Measurements from ENCODE around the gene PLSCR3. TPM values are rescaled to one million over a fixed set of nuclear protein-coding genes. Genes with fewer than 3 reads are reported as not detected.

The PLSCR3 gene
- total RNA-seq, 1 donor from 2014 or later, result 37.1 TPM

- DNase-seq (ENCODE audit: low spot score), result no peak
- intact Hi-C loops (cut with DNase I), result no loop called here
- ATAC-seq, result no peak
Measured at GRCh38 chr17:7408252-7408727, 14.0 kb upstream of the PLSCR3 start.

GRCh38 chr17:7407485-7408251, 13.3 kb upstream of the PLSCR3 start, which contains the start of gene NLGN2:
TSS of gene NLGN2 (plus strand) at chr17:7407845. CDS start at chr17:7408256, 411 bp downstream.
- intact Hi-C loops (cut with DNase I), result no loop called here
- no peak for ATAC-seq
- DNase-seq (ENCODE audit: low spot score), result no peak

- no peak for ATAC-seq
- intact Hi-C loops (cut with DNase I), result no loop called here
- no peak for DNase-seq (ENCODE audit: low spot score)
Measured at GRCh38 chr17:7407082-7407481, 12.8 kb upstream of the PLSCR3 start.

- DNase-seq (ENCODE audit: low spot score) (no peak), ATAC-seq (no peak)
- intact Hi-C loops (cut with DNase I), result no loop called here
Measured at GRCh38 chr17:7406235-7406825, 12.0 kb upstream of the PLSCR3 start.

- peak; percentile 69 for DNase-seq (ENCODE audit: low spot score)
- intact Hi-C loops (cut with DNase I), result no loop called here
- ATAC-seq, result no peak
Measured at GRCh38 chr17:7405350-7406234, 11.3 kb upstream of the PLSCR3 start.

GRCh38 chr17:7404737-7405349, 10.5 kb upstream of the PLSCR3 start:
- ATAC-seq (peak; percentile 55), DNase-seq (ENCODE audit: low spot score) (peak; percentile 90)
- intact Hi-C loops (cut with DNase I), result no loop called here

- intact Hi-C loops (cut with DNase I), result no loop called here
- peak; percentile 94 for ATAC-seq
- DNase-seq (ENCODE audit: low spot score), result peak; percentile 98
Measured at GRCh38 chr17:7403977-7404736, 9.8 kb upstream of the PLSCR3 start, which contains the start of gene TMEM256. TSS of gene TMEM256 (minus strand) at chr17:7404097. CDS start at chr17:7404084, 13 bp downstream.

GRCh38 chr17:7403727-7403976, 9.3 kb upstream of the PLSCR3 start:
- intact Hi-C loops (cut with DNase I), result no loop called here
- DNase-seq (ENCODE audit: low spot score), result no peak
- ATAC-seq, result peak; percentile 66

- intact Hi-C loops (cut with DNase I), result no loop called here
- ATAC-seq, result peak; percentile 27
- peak; percentile 84 for DNase-seq (ENCODE audit: low spot score)
Measured at GRCh38 chr17:7403043-7403726, 8.9 kb upstream of the PLSCR3 start.

GRCh38 chr17:7398612-7399011, 4.3 kb upstream of the PLSCR3 start:
- DNase-seq (ENCODE audit: low spot score) (no peak), ATAC-seq (no peak)
- intact Hi-C loops (cut with DNase I), result no loop called here

GRCh38 chr17:7396147-7396546, 1.8 kb upstream of the PLSCR3 start:
- intact Hi-C loops (cut with DNase I), result no loop called here
- ATAC-seq, result no peak
- DNase-seq (ENCODE audit: low spot score), result no peak

GRCh38 chr17:7393613-7394451, 493 bp downstream of the PLSCR3 start:
- peak; percentile 49 for ATAC-seq
- no peak for DNase-seq (ENCODE audit: low spot score)

GRCh38 chr17:7392696-7393612, 1.4 kb downstream of the PLSCR3 start:
- ATAC-seq, result no peak
- no peak for DNase-seq (ENCODE audit: low spot score)
- intact Hi-C loops (cut with DNase I), result no loop called here

More at GRCh38 chr17:7393613-7394451, 493 bp downstream of the PLSCR3 start:
- intact Hi-C loops (cut with DNase I), result no loop called here

GRCh38 chr17:7391307-7391706, 3.0 kb downstream of the PLSCR3 start:
- ATAC-seq (no peak), DNase-seq (ENCODE audit: low spot score) (no peak)
- intact Hi-C loops (cut with DNase I), result no loop called here

- ATAC-seq, result no peak
- intact Hi-C loops (cut with DNase I), result no loop called here
- DNase-seq (ENCODE audit: low spot score), result no peak
Measured at GRCh38 chr17:7389924-7390910, 4.1 kb downstream of the PLSCR3 start.

Data from sciatic nerve (tissue), 2 donors.